GM23338 (cell line): ENCODE measurements around the gene DYNC2LI1. TPM values are rescaled to one million over a fixed set of nuclear protein-coding genes. Genes with fewer than 3 reads are reported as not detected.

Experiments used
- ATAC-seq: fragments of 200-7000 bp; cut with Tn5 transposase; 3 replicates; pipeline ENCODE4 v1.9.1; 2020
- DNase-seq: peaks from one replicate; pipeline ENCODE4 v3.0.0-alpha.2; 2015; ENCODE audit warnings: low spot score
- H2AFZ ChIP-seq: fragments of 200-600 bp; sonication (generic); 2 replicates; pipeline ENCODE4 v1.8.0; 2016; ENCODE audit warnings: antibody characterized with exemption, mild to moderate bottlenecking, moderate library complexity
- H3F3A ChIP-seq: fragments of 200-600 bp; sonication (generic); replicated peaks from 2 replicates; pipeline ENCODE4 v1.8.0; 2017; ENCODE audit warnings: antibody characterized with exemption, mixed run types, low read depth
- H3K27ac ChIP-seq: fragments of 200-600 bp; sonication (generic); 2 replicates; pipeline ENCODE4 v1.6.1; 2016; ENCODE audit warnings: low read depth
- H3K27me3 ChIP-seq: fragments of 200-600 bp; sonication (generic); 2 replicates; pipeline ENCODE4 v1.8.0; 2016; ENCODE audit warnings: mild to moderate bottlenecking, mixed run types, moderate library complexity; ENCODE audit not compliant: insufficient read depth
- H3K36me3 ChIP-seq: fragments of 200-600 bp; sonication (generic); 2 replicates; pipeline ENCODE4 v1.8.0; 2016; ENCODE audit warnings: mild to moderate bottlenecking; ENCODE audit not compliant: insufficient read depth
- H3K4me1 ChIP-seq: fragments of 200-600 bp; sonication (generic); 2 replicates; pipeline ENCODE4 v1.8.0; 2016; ENCODE audit warnings: mild to moderate bottlenecking, moderate library complexity; ENCODE audit not compliant: insufficient read depth
- H3K4me2 ChIP-seq: fragments of 200-600 bp; sonication (generic); 2 replicates; pipeline ENCODE4 v1.7.1; 2017; ENCODE audit warnings: mixed run types
- H3K4me3 ChIP-seq: fragments of 200-600 bp; sonication (generic); 2 replicates; pipeline ENCODE4 v1.6.1; 2016; ENCODE audit warnings: mixed run types
- H3K79me2 ChIP-seq: fragments of 200-600 bp; sonication (generic); replicated peaks from 2 replicates; pipeline ENCODE4 v1.8.0; 2017; ENCODE audit warnings: mild to moderate bottlenecking; ENCODE audit not compliant: insufficient read depth
- H3K9me2 ChIP-seq: fragments of 200-600 bp; sonication (generic); 2 replicates; pipeline ENCODE4 v1.8.0; 2017; ENCODE audit not compliant: insufficient read depth
- H4K20me1 ChIP-seq: fragments of 200-600 bp; sonication (generic); replicated peaks from 2 replicates; pipeline ENCODE4 v1.8.0; 2017; ENCODE audit warnings: mild to moderate bottlenecking; ENCODE audit not compliant: insufficient read depth
- H3K27ac Mint-ChIP-seq: 2 replicates; pipeline ENCODE4 v1.8.0; 2020; ENCODE audit warnings: inconsistent platforms, mild to moderate bottlenecking, moderate library complexity, mixed read lengths
- H3K27me3 Mint-ChIP-seq: 3 replicates; pipeline ENCODE4 v1.8.0; 2022; ENCODE audit warnings: low read depth, mild to moderate bottlenecking, moderate library complexity, mixed read lengths, inconsistent platforms; ENCODE audit not compliant: insufficient read depth, poor library complexity
- H3K36me3 Mint-ChIP-seq: 3 replicates; pipeline ENCODE4 v1.8.0; 2021; ENCODE audit warnings: low read depth, mild to moderate bottlenecking, inconsistent platforms, moderate library complexity, mixed read lengths
- H3K4me1 Mint-ChIP-seq: 3 replicates; pipeline ENCODE4 v1.8.0; 2020; ENCODE audit warnings: mild to moderate bottlenecking, inconsistent platforms, mixed read lengths
- H3K4me3 Mint-ChIP-seq: 3 replicates; pipeline ENCODE4 v1.8.0; 2021; ENCODE audit warnings: moderate library complexity, mild to moderate bottlenecking, inconsistent platforms, mixed read lengths
- H3K9me3 Mint-ChIP-seq: 3 replicates; pipeline ENCODE4 v1.8.0; 2020; ENCODE audit warnings: moderate library complexity, mild to moderate bottlenecking, inconsistent platforms, mixed read lengths
- CREB1 ChIP-seq: fragments of 250-450 bp; sonication (Bioruptor Pico); IDR thresholded peaks from 2 replicates; pipeline ENCODE4 v1.5.0; 2020; ENCODE audit warnings: low read depth, mild to moderate bottlenecking, moderate library complexity
- CTCF ChIP-seq, 2 experiments: fragments of 200-600 bp in 1 of 2; sonication (generic) in 1 of 2; conservative IDR thresholded peaks; 2 replicates each; pipeline versions ENCODE4 v1.5.1 to v1.6.1; 2016 to 2017; ENCODE audit warnings: antibody characterized with exemption in 2 of 2, low read depth in 2 of 2, mild to moderate bottlenecking in 2 of 2, moderate library complexity in 1 of 2
- EZH2 ChIP-seq: fragments of 200-600 bp; sonication (generic); IDR thresholded peaks from one replicate; pipeline ENCODE4 v1.8.0; 2017; ENCODE audit warnings: antibody characterized with exemption, mild to moderate bottlenecking, low read depth; ENCODE audit not compliant: unreplicated experiment
- EZH2phosphoT487 ChIP-seq: fragments of 200-600 bp; sonication (generic); IDR thresholded peaks from one replicate; pipeline ENCODE4 v1.8.1; 2018; ENCODE audit warnings: antibody characterized with exemption; ENCODE audit not compliant: unreplicated experiment
- JUNB ChIP-seq: IDR thresholded peaks from one replicate; pipeline ENCODE4 v1.6.1; 2016; ENCODE audit warnings: antibody characterized with exemption; ENCODE audit not compliant: unreplicated experiment
- NANOG ChIP-seq: IDR thresholded peaks from 2 replicates; pipeline ENCODE4 v1.6.1; 2016; ENCODE audit warnings: antibody characterized with exemption, borderline replicate concordance
- POLR2AphosphoS5 ChIP-seq: IDR thresholded peaks from 2 replicates; pipeline ENCODE4 v1.6.1; 2016; ENCODE audit warnings: antibody characterized with exemption, low read depth
- REST ChIP-seq: IDR thresholded peaks from one replicate; pipeline ENCODE4 v1.6.1; 2018; ENCODE audit warnings: antibody characterized with exemption; ENCODE audit not compliant: unreplicated experiment
- STAT1 ChIP-seq: IDR thresholded peaks from one replicate; pipeline ENCODE4 v1.6.1; 2016; ENCODE audit warnings: antibody characterized with exemption; ENCODE audit not compliant: unreplicated experiment
- ZNF114 ChIP-seq: fragments of 250-450 bp; sonication (Bioruptor Pico); IDR thresholded peaks from 2 replicates; pipeline ENCODE4 v1.5.0; 2020; ENCODE audit warnings: mild to moderate bottlenecking, moderate library complexity
- ZNF331 ChIP-seq: fragments of 250-450 bp; sonication (Bioruptor Pico); IDR thresholded peaks from 2 replicates; pipeline ENCODE4 v1.5.0; 2020; ENCODE audit warnings: low read depth, mild to moderate bottlenecking, moderate library complexity
- polyA plus RNA-seq: library from polyadenylated mRNA; unstranded; fragments of >200 nt; fragmentation: Nextera tagmentation; extraction: Ambion mirVana; gene quantifications from 2 replicates; pipeline ENCODE4 v1.2.1, GENCODE V29; 2016
- total RNA-seq: library from RNA; depleted of rRNA; stranded (reverse); fragments of >200 nt; shearing (Covaris generic); gene quantifications from 2 replicates; pipeline ENCODE4 v1.2.3, GENCODE V29; 2014

DYNC2LI1 gene
- total and polyA plus RNA-seq, 2 experiments from 2014 or later: 8.4 to 11.5 TPM

GRCh38 chr2:43743706-43744105 is 30.1 kb upstream of the DYNC2LI1 start:
- TF ChIP-seq POLR2AphosphoS5 (no peak), ZNF331 (CRISPR knock-in tag) (no peak), EZH2 (no peak)
- H3K9me3 Mint-ChIP-seq: no peaks in the 10 kb centered on the region
- no peak overlapping the region for H3K4me2 ChIP-seq
- H3K27ac Mint-ChIP-seq: no peak overlapping the region
- no peak for ATAC-seq
- no peaks in the 10 kb centered on the region for H3F3A ChIP-seq
- no peaks in the 10 kb centered on the region; the same call in 2 of the 3 replicates for H3K4me1 Mint-ChIP-seq
- H3K36me3 Mint-ChIP-seq: no peaks in the 10 kb centered on the region; the same call in 2 of the 3 replicates
- H3K9me2 ChIP-seq: no peaks in the 10 kb centered on the region
- DNase-seq: no peak
- no peaks in the 10 kb centered on the region for H3K27me3 Mint-ChIP-seq
- H3K36me3 ChIP-seq: no peaks in the 10 kb centered on the region
- H3K4me3 ChIP-seq: no peak overlapping the region
- no peaks in the 10 kb centered on the region for H4K20me1 ChIP-seq
- no peaks in the 10 kb centered on the region for H3K27me3 ChIP-seq
- no peak overlapping the region for H3K27ac ChIP-seq
- no peaks in the 10 kb centered on the region for H3K79me2 ChIP-seq
- H3K4me1 ChIP-seq: no peaks in the 10 kb centered on the region
- no peak overlapping the region for H3K4me3 Mint-ChIP-seq
- H2AFZ ChIP-seq: no peak overlapping the region

GRCh38 chr2:43745457-43745856 is 28.4 kb upstream of the DYNC2LI1 start:
- Histone ChIP-seq H4K20me1 (no peaks in the 10 kb centered on the region), H3K9me2 (0 out of 2 replicates have a peak, but pooled peaks cover 2% of the 10 kb centered on the region), H3F3A (no peaks in the 10 kb centered on the region), H2AFZ (no peak overlapping the region), H3K27me3 (no peaks in the 10 kb centered on the region), H3K79me2 (no peaks in the 10 kb centered on the region), H3K4me1 (no peaks in the 10 kb centered on the region), H3K4me2 (no peak overlapping the region), H3K27ac (no peak overlapping the region), H3K36me3 (no peaks in the 10 kb centered on the region), H3K4me3 (no peak overlapping the region)
- Mint-ChIP-seq H3K27me3 (no peaks in the 10 kb centered on the region), H3K9me3 (no peaks in the 10 kb centered on the region), H3K36me3 (no peaks in the 10 kb centered on the region; the same call in 2 of the 3 replicates), H3K27ac (no peak overlapping the region), H3K4me1 (no peaks in the 10 kb centered on the region; the same call in 2 of the 3 replicates), H3K4me3 (no peak overlapping the region)
- ATAC-seq: no peak
- DNase-seq: no peak
- TF ChIP-seq ZNF331 (CRISPR knock-in tag): no peak
- no peak for TF ChIP-seq EZH2phosphoT487
- TF ChIP-seq CREB1: no peak
- TF ChIP-seq ZNF114: no peak
- TF ChIP-seq EZH2: no peak
- TF ChIP-seq NANOG: no peak
- no peak for TF ChIP-seq CTCF (conservative IDR thresholded peaks at IDR 0.05; ENCODE audit: low read depth in 2 of 2)
- no peak for TF ChIP-seq STAT1
- TF ChIP-seq REST: no peak
- no peak for TF ChIP-seq JUNB
